ENCODE data around the gene TSPAN15.

TSPAN15 gene

GRCh38 chr10:69451784-69452251 is 553 bp downstream of the TSPAN15 start:
- H2AFZ ChIP-seq (ENCODE audit: low read depth, low read length), result no peak overlapping the region
- peaks cover 11% of the 10 kb centered on the region for H3K27me3 ChIP-seq (ENCODE audit: insufficient read depth, low read length, poor library complexity)
- no peaks in the 10 kb centered on the region for H3K79me2 ChIP-seq (ENCODE audit: insufficient read depth, low read length)
- no peak overlapping the region for H3K4me3 ChIP-seq (ENCODE audit: low read depth in 1 of 2, low read length in 2 of 2)
- no peaks in the 10 kb centered on the region for H4K20me1 ChIP-seq (ENCODE audit: insufficient read depth, low read length)
- no peak for ATAC-seq (ENCODE audit: insufficient read depth, low read depth)
- no peaks in the 10 kb centered on the region for H3K36me3 ChIP-seq (ENCODE audit: insufficient read depth, low read length)
- H3K27ac ChIP-seq (ENCODE audit: low read length), result no peak overlapping the region
- H3K4me2 ChIP-seq (ENCODE audit: insufficient read depth, low read length), result no peak overlapping the region
- DNase-seq, result no peak
- no peak for TF ChIP-seq CTCF (IDR thresholded peaks at IDR 0.05; ENCODE audit: borderline replicate concordance, extremely low read depth, low read length, poor library complexity, severe bottlenecking)
- no peak for TF ChIP-seq EZH2 (IDR thresholded peaks at IDR 0.05; ENCODE audit: borderline replicate concordance, low read depth, low read length, severe bottlenecking)
- no peak overlapping the region for H3K9ac ChIP-seq (ENCODE audit: low read depth, low read length)
- H3K4me1 ChIP-seq (ENCODE audit: insufficient read depth, low read length), result no peaks in the 10 kb centered on the region
- no peaks in the 10 kb centered on the region for H3K9me3 ChIP-seq (ENCODE audit: insufficient read depth, low read length, severe bottlenecking)

DNA sequence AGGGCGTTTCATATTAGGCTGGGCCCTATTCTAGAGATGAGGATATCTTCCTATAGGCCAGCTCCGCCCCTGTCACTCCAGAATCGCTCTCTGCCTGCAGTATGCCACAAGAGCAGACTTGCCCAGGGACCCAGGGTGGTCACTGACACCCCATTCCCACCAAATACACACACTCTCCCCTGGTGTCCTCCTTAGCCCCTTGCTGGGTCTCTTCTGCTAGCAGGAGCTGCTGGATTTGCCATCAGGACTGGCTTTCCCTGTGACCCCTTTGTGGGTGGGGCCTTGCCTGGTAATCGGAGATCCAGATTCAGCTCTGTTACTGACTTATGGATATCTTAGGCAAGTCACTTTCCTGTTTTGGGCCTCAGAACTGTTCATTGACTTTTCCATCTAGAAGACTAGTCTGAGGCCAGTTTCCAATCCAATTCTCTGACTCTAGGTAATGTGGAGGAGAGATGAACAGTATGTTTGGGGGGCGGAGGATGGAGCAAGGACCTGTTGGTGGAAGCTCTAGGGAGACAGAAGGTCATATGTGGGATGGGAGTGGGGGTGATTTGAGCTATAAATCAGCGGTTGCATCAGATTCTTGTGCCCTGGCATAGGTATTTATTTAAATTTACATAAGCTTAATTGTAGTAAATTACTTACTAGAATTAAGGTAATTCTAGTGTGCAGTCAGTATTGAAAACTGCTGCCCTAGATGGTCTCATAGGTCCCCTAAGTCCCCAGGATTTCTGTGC is 1.6 kb downstream of the TSPAN15 start:
- TF ChIP-seq EZH2 (IDR thresholded peaks at IDR 0.05; ENCODE audit: borderline replicate concordance, low read depth, low read length, severe bottlenecking) (no peak), CTCF (IDR thresholded peaks at IDR 0.05; ENCODE audit: borderline replicate concordance, extremely low read depth, low read length, poor library complexity, severe bottlenecking) (no peak)
- DNase-seq (no peak), ATAC-seq (ENCODE audit: insufficient read depth, low read depth) (no peak)
- Histone ChIP-seq H3K9ac (ENCODE audit: low read depth, low read length) (no peak overlapping the region), H3K27ac (ENCODE audit: low read length) (no peak overlapping the region), H3K79me2 (ENCODE audit: insufficient read depth, low read length) (no peaks in the 10 kb centered on the region), H2AFZ (ENCODE audit: low read depth, low read length) (no peak overlapping the region), H3K4me1 (ENCODE audit: insufficient read depth, low read length) (no peaks in the 10 kb centered on the region), H3K9me3 (ENCODE audit: insufficient read depth, low read length, severe bottlenecking) (no peaks in the 10 kb centered on the region), H3K4me2 (ENCODE audit: insufficient read depth, low read length) (no peak overlapping the region), H4K20me1 (ENCODE audit: insufficient read depth, low read length) (no peaks in the 10 kb centered on the region), H3K36me3 (ENCODE audit: insufficient read depth, low read length) (no peaks in the 10 kb centered on the region), H3K4me3 (ENCODE audit: low read depth in 1 of 2, low read length in 2 of 2) (no peak overlapping the region), H3K27me3 (ENCODE audit: insufficient read depth, low read length, poor library complexity) (peaks cover 11% of the 10 kb centered on the region)

DNA sequence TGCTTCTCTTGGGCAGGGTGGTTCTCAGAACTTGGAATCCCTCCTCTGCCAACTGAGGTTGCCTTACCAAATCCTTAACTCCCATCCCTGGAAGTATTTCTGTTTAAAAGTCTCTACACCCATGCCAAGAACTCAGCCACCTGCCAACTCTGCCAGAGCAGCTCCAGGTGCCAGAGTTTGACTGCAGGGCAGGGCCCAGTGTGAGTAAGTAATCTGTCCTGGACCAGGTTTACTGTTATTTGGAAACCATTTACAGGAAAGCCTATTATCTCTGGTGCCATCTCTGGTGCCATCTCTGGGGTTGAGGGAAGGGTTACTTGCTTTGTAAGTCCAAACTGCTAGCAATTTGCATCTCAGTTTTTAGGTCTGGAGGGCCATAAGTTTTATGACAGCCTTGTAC is 2.5 kb downstream of the TSPAN15 start:
- Histone ChIP-seq H3K4me1 (ENCODE audit: insufficient read depth, low read length) (no peaks in the 10 kb centered on the region), H3K4me3 (ENCODE audit: low read depth in 1 of 2, low read length in 2 of 2) (no peak overlapping the region), H3K9ac (ENCODE audit: low read depth, low read length) (no peak overlapping the region), H3K36me3 (ENCODE audit: insufficient read depth, low read length) (no peaks in the 10 kb centered on the region), H3K9me3 (ENCODE audit: insufficient read depth, low read length, severe bottlenecking) (no peaks in the 10 kb centered on the region), H3K4me2 (ENCODE audit: insufficient read depth, low read length) (no peak overlapping the region), H2AFZ (ENCODE audit: low read depth, low read length) (no peak overlapping the region), H3K27me3 (ENCODE audit: insufficient read depth, low read length, poor library complexity) (peaks cover 6% of the 10 kb centered on the region), H4K20me1 (ENCODE audit: insufficient read depth, low read length) (no peaks in the 10 kb centered on the region), H3K79me2 (ENCODE audit: insufficient read depth, low read length) (no peaks in the 10 kb centered on the region), H3K27ac (ENCODE audit: low read length) (no peak overlapping the region)
- ATAC-seq (ENCODE audit: insufficient read depth, low read depth) (no peak), DNase-seq (no peak)
- TF ChIP-seq EZH2 (IDR thresholded peaks at IDR 0.05; ENCODE audit: borderline replicate concordance, low read depth, low read length, severe bottlenecking) (no peak), CTCF (IDR thresholded peaks at IDR 0.05; ENCODE audit: borderline replicate concordance, extremely low read depth, low read length, poor library complexity, severe bottlenecking) (no peak)

Measured in DND-41 (cell line).